CD4-positive, alpha-beta T cell treated with Interleukin-17A for 4 hours (primary cell): Measurements from ENCODE around the gene SLC4A11.
A peak's percentile ranks its signal among the peaks of the same experiment; 100 is the strongest.

Experiments used
- DNase-seq: peaks from one replicate; pipeline ENCODE4 v3.0.0-alpha.2; 2020; ENCODE audit warnings: mixed read lengths

SLC4A11 gene

GRCh38 chr20:3245711-3246110, 6.7 kb upstream of the SLC4A11 start:
- DNase-seq, result no peak

- DNase-seq, result no peak
Measured at GRCh38 chr20:3245156-3245555, 6.2 kb upstream of the SLC4A11 start.

- no peak for DNase-seq
Measured at GRCh38 chr20:3244613-3245012, 5.6 kb upstream of the SLC4A11 start.

GRCh38 chr20:3243718-3244358, 4.8 kb upstream of the SLC4A11 start:
- no peak for DNase-seq

GRCh38 chr20:3242172-3242692, 3.2 kb upstream of the SLC4A11 start:
- no peak for DNase-seq

- no peak for DNase-seq
Measured at GRCh38 chr20:3240776-3241363, 1.9 kb upstream of the SLC4A11 start.

GRCh38 chr20:3239867-3240775, 1.1 kb upstream of the SLC4A11 start:
- peak; percentile 14 for DNase-seq

- peak; percentile 62 for DNase-seq
Measured at GRCh38 chr20:3238616-3239025, 369 bp downstream of the SLC4A11 start.

GRCh38 chr20:3237958-3238615, 903 bp downstream of the SLC4A11 start:
- peak; percentile 29 for DNase-seq

- no peak for DNase-seq
Measured at GRCh38 chr20:3237011-3237957, 1.7 kb downstream of the SLC4A11 start.

GRCh38 chr20:3235666-3236324, 3.2 kb downstream of the SLC4A11 start:
- no peak for DNase-seq

- no peak for DNase-seq
Measured at GRCh38 chr20:3233991-3234498, 4.9 kb downstream of the SLC4A11 start.

GRCh38 chr20:3233131-3233990, 5.6 kb downstream of the SLC4A11 start:
- DNase-seq, result no peak

GRCh38 chr20:3231889-3232588, 7.0 kb downstream of the SLC4A11 start:
- DNase-seq, result no peak

GRCh38 chr20:3231116-3231515, 7.9 kb downstream of the SLC4A11 start:
- no peak for DNase-seq

- DNase-seq, result no peak
Measured at GRCh38 chr20:3229798-3230197, 9.2 kb downstream of the SLC4A11 start.

GRCh38 chr20:3229158-3229557, 9.8 kb downstream of the SLC4A11 start:
- no peak for DNase-seq

GRCh38 chr20:3228750-3229032, 10.3 kb downstream of the SLC4A11 start:
- no peak for DNase-seq

GRCh38 chr20:3227936-3228749, 10.8 kb downstream of the SLC4A11 start:
- no peak for DNase-seq
